Astrocyte of the cerebellum (primary cell): ENCODE results near the gene UQCRC1.
"Not testable (repeated sequence)": the region's sequence is repeated elsewhere in the genome, so short reads cannot be mapped to it uniquely, and the experiment has no call there.

Experiments used
- DNase-seq: peaks from one replicate; pipeline ENCODE4 v3.0.0-alpha.2; 2011; ENCODE audit warnings: low read depth
- H3K4me3 ChIP-seq: 2 replicates; pipeline ENCODE4 v1.5.1; 2011; ENCODE audit warnings: mild to moderate bottlenecking, low read depth, low read length, moderate library complexity
- CTCF ChIP-seq: IDR thresholded peaks from 2 replicates; pipeline ENCODE4 v1.5.1; 2012; ENCODE audit warnings: low read length, low read depth, moderate library complexity, mild to moderate bottlenecking; ENCODE audit errors: missing control alignments
- in situ Hi-C: cut with HindIII; loops from 2 replicates; pipeline ENCODE4 v1.10.0; 2017; ENCODE audit warnings: low sequenced_read_pairs

Gene UQCRC1

GRCh38 chr3:48553361-48553760, 56.1 kb downstream of the UQCRC1 start:
- DNase-seq = no peak
- no peak for TF ChIP-seq CTCF
- no peak overlapping the region for H3K4me3 ChIP-seq
- in situ Hi-C loops = loop anchor here (10.0 kb wide), 1 partner anchor 81 kb away; the partner anchor contains the start of gene SLC26A6

- no peak for TF ChIP-seq CTCF
- no peak for DNase-seq
- no peak overlapping the region for H3K4me3 ChIP-seq
- in situ Hi-C loops = loop anchor here (10.0 kb wide), 1 partner anchor 82 kb away; the partner anchor contains the start of gene SLC26A6
Observed at GRCh38 chr3:48552111-48552951, 57.1 kb downstream of the UQCRC1 start.

- not testable (repeated sequence) for DNase-seq, H3K4me3 ChIP-seq
- in situ Hi-C loops = loop anchor here (10.0 kb wide), 1 partner anchor 83 kb away; the partner anchor contains the start of gene SLC26A6
Observed at GRCh38 chr3:48551651-48552050, 57.8 kb downstream of the UQCRC1 start.
